Endodermal cell (in vitro differentiated cells): ENCODE results near the gene ABCB9. TPM values are rescaled to one million over a fixed set of nuclear protein-coding genes. Genes with fewer than 3 reads are reported as not detected.

ENCODE experiments used
- DNase-seq: peaks from one replicate; pipeline ENCODE4 v3.0.0-alpha.2; 2017
- H3K27ac ChIP-seq: 2 replicates; pipeline ENCODE4 v1.5.1; 2013; ENCODE audit warnings: mild to moderate bottlenecking, low read depth, low read length, moderate library complexity
- H3K27me3 ChIP-seq: 2 replicates; pipeline ENCODE4 v1.6.1; 2013; ENCODE audit warnings: mild to moderate bottlenecking, low read length, moderate library complexity; ENCODE audit not compliant: insufficient read depth, control insufficient read depth, poor library complexity, severe bottlenecking
- H3K36me3 ChIP-seq: 2 replicates; pipeline ENCODE4 v1.7.0; 2013; ENCODE audit warnings: mild to moderate bottlenecking, low read length, moderate library complexity; ENCODE audit not compliant: control insufficient read depth, insufficient read depth
- H3K4me1 ChIP-seq: one replicate; pipeline ENCODE4 v1.7.0; 2013; ENCODE audit warnings: low read length; ENCODE audit not compliant: control insufficient read depth, insufficient read depth
- H3K4me3 ChIP-seq: 2 replicates; pipeline ENCODE4 v1.5.1; 2013; ENCODE audit warnings: mild to moderate bottlenecking, low read length, moderate library complexity
- H3K9ac ChIP-seq: 2 replicates; pipeline ENCODE4 v1.6.1; 2013; ENCODE audit warnings: mild to moderate bottlenecking, low read length, moderate library complexity; ENCODE audit not compliant: poor library complexity, severe bottlenecking; ENCODE audit errors: extremely low read depth
- H3K9me3 ChIP-seq: 2 replicates; pipeline ENCODE4 v1.6.1; 2013; ENCODE audit warnings: mild to moderate bottlenecking, low read length, moderate library complexity; ENCODE audit not compliant: control insufficient read depth
- H3K27ac Mint-ChIP-seq: 2 replicates; pipeline ENCODE4 v1.8.0; 2020; ENCODE audit warnings: mixed read lengths
- H3K27me3 Mint-ChIP-seq: 2 replicates; pipeline ENCODE4 v1.8.0; 2021; ENCODE audit warnings: mild to moderate bottlenecking, mixed read lengths; ENCODE audit not compliant: insufficient read depth
- H3K36me3 Mint-ChIP-seq: 2 replicates; pipeline ENCODE4 v1.8.0; 2020; ENCODE audit warnings: low read depth, mixed read lengths
- H3K4me1 Mint-ChIP-seq: 2 replicates; pipeline ENCODE4 v1.8.0; 2020; ENCODE audit warnings: mixed read lengths
- H3K4me3 Mint-ChIP-seq: 2 replicates; pipeline ENCODE4 v1.8.0; 2020; ENCODE audit warnings: mild to moderate bottlenecking, moderate library complexity, mixed read lengths
- H3K9me3 Mint-ChIP-seq: 2 replicates; pipeline ENCODE4 v1.8.0; 2020; ENCODE audit warnings: mild to moderate bottlenecking, mixed read lengths
- WGBS, 2 experiments: methylation state at CpG; one replicate each; pipeline versions ENCODE4 v1.1.5 to v1.1.7; 2013; ENCODE audit warnings: missing lambda C conversion rate in 2 of 2, mixed read lengths in 1 of 2; ENCODE audit not compliant: insufficient coverage in 1 of 2, insufficient read length in 1 of 2; 5-methylcytosine and 5-hydroxymethylcytosine counted together
- total RNA-seq, 2 donors: library from RNA; stranded (reverse); fragmentation: NEBNext Ultra II Directional in 1 of 2; extraction: Animal tissue kit (Norgen Biotek cat#: 25700) in 1 of 2; gene quantifications; 2 replicates in 1 of 2; 3 replicates in 1 of 2; pipeline ENCODE4 v1.2.1, GENCODE V29; 2021
- TF ChIP-seq, protein P1 (sequence below): fragments of 200-600 bp; sonication (generic); conservative IDR thresholded peaks from 2 replicates; pipeline ENCODE4 v1.5.0; 2021; ENCODE audit warnings: antibody characterized with exemption, mild to moderate bottlenecking

The ABCB9 gene
- total RNA-seq, 2 donors from 2014 or later: 5.4 to 6.0 TPM

DNA sequence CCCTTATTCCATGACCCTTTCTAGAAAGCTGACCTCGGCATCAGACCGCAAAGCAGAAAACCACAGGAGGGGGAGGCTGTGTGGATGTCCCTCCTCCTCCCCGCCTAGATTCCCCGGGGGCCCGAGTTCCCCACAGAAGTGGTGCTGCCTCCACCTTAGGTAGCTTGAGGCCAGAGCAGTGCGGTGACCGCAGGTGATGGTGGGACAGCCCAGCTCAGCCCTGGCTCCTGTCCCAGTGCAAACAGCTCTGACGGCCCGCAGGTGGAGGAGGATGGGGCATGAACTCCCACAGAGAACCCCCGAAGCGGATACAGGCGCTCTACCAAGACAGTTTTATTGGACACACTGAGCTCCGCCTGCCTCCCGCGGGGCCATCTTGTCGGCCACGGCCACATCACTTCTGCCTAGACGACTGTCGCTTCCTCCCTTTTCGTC is 33.7 kb upstream of the ABCB9 start:
- H3K9me3 Mint-ChIP-seq: no peaks in the 10 kb centered on the region
- no peak overlapping the region for H3K27ac ChIP-seq
- H3K9ac ChIP-seq: no peak overlapping the region
- peaks cover 4% of the 10 kb centered on the region for H3K36me3 Mint-ChIP-seq
- no peak overlapping the region for H3K27ac Mint-ChIP-seq
- no peaks in the 10 kb centered on the region for H3K27me3 ChIP-seq
- DNase-seq: no peak
- no peaks in the 10 kb centered on the region for H3K4me1 Mint-ChIP-seq
- 89 to 94% methylated on average over 11 to 20 of the region's 20 CpGs for WGBS, 2 experiments
- no peaks in the 10 kb centered on the region for H3K36me3 ChIP-seq
- no peak overlapping the region for H3K4me3 ChIP-seq
- no peaks in the 10 kb centered on the region for H3K27me3 Mint-ChIP-seq
- no peak overlapping the region for H3K4me3 Mint-ChIP-seq
- no peaks in the 10 kb centered on the region for H3K9me3 ChIP-seq
- TF ChIP-seq, protein P1, sequence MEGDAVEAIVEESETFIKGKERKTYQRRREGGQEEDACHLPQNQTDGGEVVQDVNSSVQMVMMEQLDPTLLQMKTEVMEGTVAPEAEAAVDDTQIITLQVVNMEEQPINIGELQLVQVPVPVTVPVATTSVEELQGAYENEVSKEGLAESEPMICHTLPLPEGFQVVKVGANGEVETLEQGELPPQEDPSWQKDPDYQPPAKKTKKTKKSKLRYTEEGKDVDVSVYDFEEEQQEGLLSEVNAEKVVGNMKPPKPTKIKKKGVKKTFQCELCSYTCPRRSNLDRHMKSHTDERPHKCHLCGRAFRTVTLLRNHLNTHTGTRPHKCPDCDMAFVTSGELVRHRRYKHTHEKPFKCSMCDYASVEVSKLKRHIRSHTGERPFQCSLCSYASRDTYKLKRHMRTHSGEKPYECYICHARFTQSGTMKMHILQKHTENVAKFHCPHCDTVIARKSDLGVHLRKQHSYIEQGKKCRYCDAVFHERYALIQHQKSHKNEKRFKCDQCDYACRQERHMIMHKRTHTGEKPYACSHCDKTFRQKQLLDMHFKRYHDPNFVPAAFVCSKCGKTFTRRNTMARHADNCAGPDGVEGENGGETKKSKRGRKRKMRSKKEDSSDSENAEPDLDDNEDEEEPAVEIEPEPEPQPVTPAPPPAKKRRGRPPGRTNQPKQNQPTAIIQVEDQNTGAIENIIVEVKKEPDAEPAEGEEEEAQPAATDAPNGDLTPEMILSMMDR: no peak
- no peaks in the 10 kb centered on the region for H3K4me1 ChIP-seq

DNA sequence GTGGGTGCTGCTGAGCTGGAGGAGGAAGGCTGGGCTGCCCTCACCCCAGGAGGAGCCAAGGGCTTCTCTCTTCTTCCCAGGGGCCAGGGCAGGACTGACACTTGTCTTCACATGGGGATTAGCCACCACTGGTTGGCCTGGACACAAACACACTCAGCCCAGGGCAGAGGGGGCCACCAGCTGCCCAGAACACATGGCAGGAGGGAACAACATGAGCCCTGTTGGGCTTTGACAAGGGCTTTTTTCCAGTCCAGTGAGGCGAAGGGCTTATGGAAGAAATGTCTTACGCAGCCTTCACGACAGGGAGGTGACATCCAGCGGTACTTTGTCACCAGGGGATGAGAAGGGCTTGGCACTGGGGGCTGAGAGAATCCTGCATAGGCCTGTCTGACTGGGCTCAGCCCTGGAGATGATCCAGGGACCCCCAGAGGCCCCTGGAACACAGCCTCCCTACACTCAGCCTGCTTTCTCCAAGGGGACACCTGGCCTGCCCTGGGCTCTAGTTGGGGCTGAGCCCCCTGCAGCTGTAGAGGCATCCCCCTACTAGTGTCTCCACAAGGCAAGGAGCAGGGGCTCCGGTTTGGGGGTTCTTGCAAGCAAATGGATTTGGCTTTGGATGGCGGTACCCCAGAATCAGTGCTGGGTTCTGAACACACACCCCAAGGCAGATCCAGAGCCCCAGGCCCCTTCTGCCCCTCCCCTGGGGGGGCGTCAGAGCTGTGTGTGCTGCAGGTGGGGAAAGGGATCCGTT is 33.1 kb upstream of the ABCB9 start:
- peaks cover 4% of the 10 kb centered on the region for H3K36me3 Mint-ChIP-seq
- Histone ChIP-seq H3K4me3 (no peak overlapping the region), H3K4me1 (no peaks in the 10 kb centered on the region), H3K36me3 (no peaks in the 10 kb centered on the region), H3K9me3 (no peaks in the 10 kb centered on the region), H3K9ac (no peak overlapping the region), H3K27me3 (no peaks in the 10 kb centered on the region), H3K27ac (no peak overlapping the region)
- no peaks in the 10 kb centered on the region for H3K9me3 Mint-ChIP-seq
- TF ChIP-seq, protein P1: no peak
- no peaks in the 10 kb centered on the region for H3K27me3 Mint-ChIP-seq
- H3K4me3 Mint-ChIP-seq: no peak overlapping the region
- no peak overlapping the region for H3K27ac Mint-ChIP-seq
- H3K4me1 Mint-ChIP-seq: no peaks in the 10 kb centered on the region
- no peak for DNase-seq
- WGBS, 2 experiments: 94 to 100% methylated on average over 1 to 8 of the region's 8 CpGs

DNA sequence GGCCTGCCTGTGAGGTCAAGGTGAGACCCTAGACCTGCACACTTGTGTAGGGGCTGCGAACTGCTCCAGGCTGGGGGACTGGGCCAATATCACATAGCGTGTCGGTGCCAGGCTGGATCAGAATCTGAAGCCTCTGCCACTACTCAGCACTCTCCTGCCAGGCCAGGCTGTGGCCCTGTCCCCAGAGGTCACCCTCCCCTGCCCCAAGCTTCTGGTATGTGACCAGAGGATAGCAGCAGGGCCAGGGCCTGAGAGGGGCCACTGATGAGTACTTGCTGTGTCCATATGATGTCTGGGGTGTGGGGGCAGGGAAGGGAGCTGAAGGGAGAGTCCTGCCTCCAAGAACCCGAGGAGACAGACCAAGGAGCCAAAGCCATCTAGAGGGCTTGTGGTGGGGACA is 32.1 kb upstream of the ABCB9 start:
- Mint-ChIP-seq H3K4me1 (no peaks in the 10 kb centered on the region), H3K9me3 (no peaks in the 10 kb centered on the region), H3K4me3 (no peak overlapping the region), H3K27ac (no peak overlapping the region), H3K27me3 (no peaks in the 10 kb centered on the region), H3K36me3 (peaks cover 4% of the 10 kb centered on the region)
- Histone ChIP-seq H3K27ac (no peak overlapping the region), H3K4me3 (no peak overlapping the region), H3K27me3 (no peaks in the 10 kb centered on the region), H3K9ac (no peak overlapping the region), H3K9me3 (no peaks in the 10 kb centered on the region), H3K4me1 (no peaks in the 10 kb centered on the region), H3K36me3 (no peaks in the 10 kb centered on the region)
- DNase-seq: no peak
- TF ChIP-seq, protein P1: no peak
- WGBS, 2 experiments: 78 to 97% methylated on average over 4 of the region's 4 CpGs
